Measurements from ENCODE around the gene STS.

DNA sequence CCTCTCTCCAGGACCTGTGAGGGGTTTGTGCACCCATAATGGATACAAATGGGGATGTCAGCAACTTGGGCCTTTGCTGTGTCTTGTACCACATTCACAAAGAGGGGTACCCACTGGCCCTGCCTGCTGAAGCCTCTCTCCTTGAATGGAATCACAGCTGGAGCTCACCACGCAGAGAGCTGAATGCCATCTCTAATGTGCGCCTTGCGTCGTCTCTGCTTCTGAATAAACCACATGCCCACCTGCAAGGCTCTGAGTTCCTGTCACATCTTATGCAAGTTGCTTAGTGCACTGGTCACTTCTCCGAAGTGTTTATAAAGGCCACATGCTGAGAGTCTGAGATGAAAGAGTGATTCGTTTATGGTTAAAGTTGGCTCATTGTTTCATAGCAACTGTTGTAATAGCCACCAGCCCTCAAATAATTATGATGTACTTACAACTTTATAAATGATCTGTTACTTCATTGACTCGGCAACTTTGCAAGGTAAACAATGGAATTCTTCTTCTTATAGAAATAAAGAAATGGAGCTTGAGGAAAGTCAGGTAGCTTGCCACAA, 6.6 kb downstream of the STS start:
- TF ChIP-seq STAT1 (conservative IDR thresholded peaks at IDR 0.05): no peak
- TF ChIP-seq CEBPB (IDR thresholded peaks at IDR 0.05; ENCODE audit: borderline replicate concordance in 1 of 2, low read depth in 2 of 2, low read length in 2 of 2): no peak
- no peak for TF ChIP-seq KLF5 (IDR thresholded peaks at IDR 0.05; ENCODE audit: partially characterized antibody)
- TF ChIP-seq, protein P1, sequence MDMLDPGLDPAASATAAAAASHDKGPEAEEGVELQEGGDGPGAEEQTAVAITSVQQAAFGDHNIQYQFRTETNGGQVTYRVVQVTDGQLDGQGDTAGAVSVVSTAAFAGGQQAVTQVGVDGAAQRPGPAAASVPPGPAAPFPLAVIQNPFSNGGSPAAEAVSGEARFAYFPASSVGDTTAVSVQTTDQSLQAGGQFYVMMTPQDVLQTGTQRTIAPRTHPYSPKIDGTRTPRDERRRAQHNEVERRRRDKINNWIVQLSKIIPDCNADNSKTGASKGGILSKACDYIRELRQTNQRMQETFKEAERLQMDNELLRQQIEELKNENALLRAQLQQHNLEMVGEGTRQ (IDR thresholded peaks at IDR 0.05; ENCODE audit: borderline replicate concordance, low read depth, low read length): no peak
- no peak for TF ChIP-seq RCOR1 (conservative IDR thresholded peaks at IDR 0.05; ENCODE audit: low read depth, low read length)
- no peak for TF ChIP-seq SP1 (IDR thresholded peaks at IDR 0.05; ENCODE audit: low read depth, low read length)
- no peak for TF ChIP-seq EP300 (IDR thresholded peaks at IDR 0.05; ENCODE audit: borderline replicate concordance in 1 of 2, control insufficient read depth in 1 of 2, low read depth in 2 of 2, low read length in 2 of 2)
- TF ChIP-seq, protein P2, sequence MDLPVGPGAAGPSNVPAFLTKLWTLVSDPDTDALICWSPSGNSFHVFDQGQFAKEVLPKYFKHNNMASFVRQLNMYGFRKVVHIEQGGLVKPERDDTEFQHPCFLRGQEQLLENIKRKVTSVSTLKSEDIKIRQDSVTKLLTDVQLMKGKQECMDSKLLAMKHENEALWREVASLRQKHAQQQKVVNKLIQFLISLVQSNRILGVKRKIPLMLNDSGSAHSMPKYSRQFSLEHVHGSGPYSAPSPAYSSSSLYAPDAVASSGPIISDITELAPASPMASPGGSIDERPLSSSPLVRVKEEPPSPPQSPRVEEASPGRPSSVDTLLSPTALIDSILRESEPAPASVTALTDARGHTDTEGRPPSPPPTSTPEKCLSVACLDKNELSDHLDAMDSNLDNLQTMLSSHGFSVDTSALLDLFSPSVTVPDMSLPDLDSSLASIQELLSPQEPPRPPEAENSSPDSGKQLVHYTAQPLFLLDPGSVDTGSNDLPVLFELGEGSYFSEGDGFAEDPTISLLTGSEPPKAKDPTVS (IDR thresholded peaks at IDR 0.05; ENCODE audit: low read depth, low read length): no peak
- TF ChIP-seq, protein P3, sequence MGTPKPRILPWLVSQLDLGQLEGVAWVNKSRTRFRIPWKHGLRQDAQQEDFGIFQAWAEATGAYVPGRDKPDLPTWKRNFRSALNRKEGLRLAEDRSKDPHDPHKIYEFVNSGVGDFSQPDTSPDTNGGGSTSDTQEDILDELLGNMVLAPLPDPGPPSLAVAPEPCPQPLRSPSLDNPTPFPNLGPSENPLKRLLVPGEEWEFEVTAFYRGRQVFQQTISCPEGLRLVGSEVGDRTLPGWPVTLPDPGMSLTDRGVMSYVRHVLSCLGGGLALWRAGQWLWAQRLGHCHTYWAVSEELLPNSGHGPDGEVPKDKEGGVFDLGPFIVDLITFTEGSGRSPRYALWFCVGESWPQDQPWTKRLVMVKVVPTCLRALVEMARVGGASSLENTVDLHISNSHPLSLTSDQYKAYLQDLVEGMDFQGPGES (IDR thresholded peaks at IDR 0.05): no peak
- TF ChIP-seq, protein P4, sequence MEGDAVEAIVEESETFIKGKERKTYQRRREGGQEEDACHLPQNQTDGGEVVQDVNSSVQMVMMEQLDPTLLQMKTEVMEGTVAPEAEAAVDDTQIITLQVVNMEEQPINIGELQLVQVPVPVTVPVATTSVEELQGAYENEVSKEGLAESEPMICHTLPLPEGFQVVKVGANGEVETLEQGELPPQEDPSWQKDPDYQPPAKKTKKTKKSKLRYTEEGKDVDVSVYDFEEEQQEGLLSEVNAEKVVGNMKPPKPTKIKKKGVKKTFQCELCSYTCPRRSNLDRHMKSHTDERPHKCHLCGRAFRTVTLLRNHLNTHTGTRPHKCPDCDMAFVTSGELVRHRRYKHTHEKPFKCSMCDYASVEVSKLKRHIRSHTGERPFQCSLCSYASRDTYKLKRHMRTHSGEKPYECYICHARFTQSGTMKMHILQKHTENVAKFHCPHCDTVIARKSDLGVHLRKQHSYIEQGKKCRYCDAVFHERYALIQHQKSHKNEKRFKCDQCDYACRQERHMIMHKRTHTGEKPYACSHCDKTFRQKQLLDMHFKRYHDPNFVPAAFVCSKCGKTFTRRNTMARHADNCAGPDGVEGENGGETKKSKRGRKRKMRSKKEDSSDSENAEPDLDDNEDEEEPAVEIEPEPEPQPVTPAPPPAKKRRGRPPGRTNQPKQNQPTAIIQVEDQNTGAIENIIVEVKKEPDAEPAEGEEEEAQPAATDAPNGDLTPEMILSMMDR (IDR thresholded peaks at IDR 0.05 in 2 of 3, conservative IDR thresholded peaks at IDR 0.05 in 1 of 3; ENCODE audit: control insufficient read depth in 2 of 3, extremely low read depth in 1 of 3, insufficient read depth in 1 of 3, low read depth in 3 of 3, low read length in 3 of 3): no peak
- TF ChIP-seq, protein P5, sequence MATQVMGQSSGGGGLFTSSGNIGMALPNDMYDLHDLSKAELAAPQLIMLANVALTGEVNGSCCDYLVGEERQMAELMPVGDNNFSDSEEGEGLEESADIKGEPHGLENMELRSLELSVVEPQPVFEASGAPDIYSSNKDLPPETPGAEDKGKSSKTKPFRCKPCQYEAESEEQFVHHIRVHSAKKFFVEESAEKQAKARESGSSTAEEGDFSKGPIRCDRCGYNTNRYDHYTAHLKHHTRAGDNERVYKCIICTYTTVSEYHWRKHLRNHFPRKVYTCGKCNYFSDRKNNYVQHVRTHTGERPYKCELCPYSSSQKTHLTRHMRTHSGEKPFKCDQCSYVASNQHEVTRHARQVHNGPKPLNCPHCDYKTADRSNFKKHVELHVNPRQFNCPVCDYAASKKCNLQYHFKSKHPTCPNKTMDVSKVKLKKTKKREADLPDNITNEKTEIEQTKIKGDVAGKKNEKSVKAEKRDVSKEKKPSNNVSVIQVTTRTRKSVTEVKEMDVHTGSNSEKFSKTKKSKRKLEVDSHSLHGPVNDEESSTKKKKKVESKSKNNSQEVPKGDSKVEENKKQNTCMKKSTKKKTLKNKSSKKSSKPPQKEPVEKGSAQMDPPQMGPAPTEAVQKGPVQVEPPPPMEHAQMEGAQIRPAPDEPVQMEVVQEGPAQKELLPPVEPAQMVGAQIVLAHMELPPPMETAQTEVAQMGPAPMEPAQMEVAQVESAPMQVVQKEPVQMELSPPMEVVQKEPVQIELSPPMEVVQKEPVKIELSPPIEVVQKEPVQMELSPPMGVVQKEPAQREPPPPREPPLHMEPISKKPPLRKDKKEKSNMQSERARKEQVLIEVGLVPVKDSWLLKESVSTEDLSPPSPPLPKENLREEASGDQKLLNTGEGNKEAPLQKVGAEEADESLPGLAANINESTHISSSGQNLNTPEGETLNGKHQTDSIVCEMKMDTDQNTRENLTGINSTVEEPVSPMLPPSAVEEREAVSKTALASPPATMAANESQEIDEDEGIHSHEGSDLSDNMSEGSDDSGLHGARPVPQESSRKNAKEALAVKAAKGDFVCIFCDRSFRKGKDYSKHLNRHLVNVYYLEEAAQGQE (IDR thresholded peaks at IDR 0.05; ENCODE audit: low read depth, low read length): no peak
- TF ChIP-seq FOS (IDR thresholded peaks at IDR 0.05; ENCODE audit: borderline replicate concordance, extremely low read depth, insufficient read length): no peak
- TF ChIP-seq CBFB (IDR thresholded peaks at IDR 0.05; ENCODE audit: low read depth): no peak
- no peak for TF ChIP-seq MXI1 (IDR thresholded peaks at IDR 0.05; ENCODE audit: low read depth, low read length)

Data from GM12878 (cell line).